Keratinocyte (primary cell): ENCODE results near the gene TACC2.

Experiments used
- CTCF ChIP-seq, 3 experiments: IDR thresholded peaks in 1 of 3; conservative IDR thresholded peaks in 1 of 3; optimal IDR thresholded peaks in 1 of 3; 2 replicates in 2 of 3; 3 replicates in 1 of 3; pipeline versions ENCODE3 to v1.5.1; 2011; ENCODE audit warnings: low read length in 3 of 3, mild to moderate bottlenecking in 3 of 3, moderate library complexity in 2 of 3, control low read depth in 1 of 3, inconsistent platforms in 1 of 3; ENCODE audit not compliant: insufficient read depth in 2 of 3; ENCODE audit errors: extremely low read depth in 1 of 3
- EZH2 ChIP-seq: IDR thresholded peaks from one replicate; pipeline ENCODE4 v1.6.1; 2012; ENCODE audit warnings: inconsistent platforms, mild to moderate bottlenecking, low read length, moderate library complexity

GRCh38 chr10:122030200-122030552 lies 41.2 kb downstream of the TACC2 start:
- TF ChIP-seq CTCF (optimal IDR thresholded peaks at IDR 0.05 in 1 of 3, IDR thresholded peaks at IDR 0.05 in 1 of 3, conservative IDR thresholded peaks at IDR 0.05 in 1 of 3; ENCODE audit: extremely low read depth in 1 of 3, insufficient read depth in 2 of 3, low read length in 3 of 3): no peak
- no peak for TF ChIP-seq EZH2
